H1 (cell line): ENCODE results near the gene DAZL. TPM values are rescaled to one million over a fixed set of nuclear protein-coding genes. Genes with fewer than 3 reads are reported as not detected.

Experiments used
- CTCF ChIA-PET: fragments of 300-600 bp; sonication (Branson Sonifier 250); formaldehyde crosslinking; loops from one replicate; lab custom pipeline; 2021; ENCODE audit not compliant: partially characterized antibody; lab: Charles Lee
- POLR2A ChIA-PET: fragments of 300-600 bp; sonication (Branson Sonifier 250); formaldehyde crosslinking; loops from one replicate; lab custom pipeline; 2021; ENCODE audit warnings: inconsistent platforms; ENCODE audit not compliant: partially characterized antibody; lab: Charles Lee
- DNase-seq, 2 experiments: peaks; one replicate each; pipeline versions ENCODE4 v3.0.0 to v3.0.0-alpha.2; 2010 to 2022; ENCODE audit warnings: low spot score in 2 of 2, low read depth in 1 of 2, mixed read lengths in 1 of 2
- FAIRE-seq: peaks from 2 replicates; lab custom pipeline; 2011; peaks lifted over from hg19 to GRCh38; lab: Jason Lieb, UNC
- H2AFZ ChIP-seq: 2 replicates; pipeline ENCODE4 v1.8.1; 2012; ENCODE audit warnings: low read length, inconsistent platforms
- H2AK5ac ChIP-seq: 2 replicates; pipeline ENCODE4 v1.6.1; 2013; ENCODE audit warnings: low read depth, low read length
- H2BK120ac ChIP-seq: replicated peaks from 2 replicates; pipeline ENCODE3; 2013; ENCODE audit warnings: low read depth, low read length, inconsistent platforms
- H2BK12ac ChIP-seq: 2 replicates; pipeline ENCODE4 v1.6.1; 2013; ENCODE audit warnings: low read depth, low read length
- H2BK15ac ChIP-seq: 2 replicates; pipeline ENCODE4 v1.6.1; 2013; ENCODE audit warnings: low read length
- H2BK20ac ChIP-seq: 2 replicates; pipeline ENCODE4 v1.6.1; 2013; ENCODE audit warnings: low read length
- H2BK5ac ChIP-seq: 2 replicates; pipeline ENCODE4 v1.6.1; 2013; ENCODE audit warnings: low read depth, low read length
- H3K14ac ChIP-seq: 2 replicates; pipeline ENCODE4 v1.6.1; 2013; ENCODE audit warnings: inconsistent platforms; ENCODE audit not compliant: insufficient read length
- H3K18ac ChIP-seq: 2 replicates; pipeline ENCODE4 v1.6.1; 2013; ENCODE audit warnings: low read length; ENCODE audit errors: extremely low read depth
- H3K23ac ChIP-seq: 2 replicates; pipeline ENCODE4 v1.6.1; 2013; ENCODE audit warnings: inconsistent platforms; ENCODE audit not compliant: insufficient read length
- H3K23me2 ChIP-seq: 2 replicates; pipeline ENCODE4 v1.6.1; 2013; ENCODE audit warnings: low read depth, low read length
- H3K27ac ChIP-seq: 2 replicates; pipeline ENCODE4 v1.6.1; 2011; ENCODE audit warnings: low read depth, low read length, inconsistent platforms
- H3K27me3 ChIP-seq, 4 experiments: replicated peaks in 1 of 4; 1 replicate in 1 of 4; 2 replicates in 3 of 4; pipeline versions ENCODE4 v1.6.1 to v1.8.1; 2011 to 2013; ENCODE audit warnings: low read length in 3 of 4, mild to moderate bottlenecking in 3 of 4, inconsistent platforms in 2 of 4, mixed read lengths in 2 of 4, moderate library complexity in 1 of 4; ENCODE audit not compliant: control insufficient read depth in 3 of 4, insufficient read depth in 3 of 4; ENCODE audit errors: extremely low read depth in 1 of 4
- H3K36me3 ChIP-seq, 4 experiments: 2 replicates each; pipeline versions ENCODE4 v1.6.1 to v1.8.1; 2011 to 2013; ENCODE audit warnings: mild to moderate bottlenecking in 4 of 4, low read length in 3 of 4, moderate library complexity in 2 of 4, control low read depth in 1 of 4, inconsistent platforms in 1 of 4; ENCODE audit not compliant: insufficient read depth in 4 of 4, control insufficient read depth in 2 of 4
- H3K4ac ChIP-seq: replicated peaks from 2 replicates; pipeline ENCODE3; 2013; ENCODE audit warnings: low read length, low read depth, mixed read lengths, inconsistent platforms; ENCODE audit not compliant: insufficient read length
- H3K4me1 ChIP-seq, 4 experiments: replicated peaks in 1 of 4; 1 replicate in 1 of 4; 2 replicates in 3 of 4; pipeline versions ENCODE4 v1.6.1 to v1.8.1; 2011 to 2013; ENCODE audit warnings: low read length in 3 of 4, inconsistent platforms in 2 of 4, mixed read lengths in 1 of 4; ENCODE audit not compliant: insufficient read depth in 4 of 4, control insufficient read depth in 3 of 4
- H3K4me2 ChIP-seq, 2 experiments: 2 replicates each; pipeline versions ENCODE4 v1.6.1 to v1.8.1; 2011 to 2013; ENCODE audit warnings: low read depth in 2 of 2, low read length in 2 of 2, control low read depth in 1 of 2, inconsistent platforms in 1 of 2, mild to moderate bottlenecking in 1 of 2; ENCODE audit not compliant: insufficient read depth in 1 of 2
- H3K4me3 ChIP-seq, 4 experiments: fragments of 200-600, 300-600 bp in 1 of 4; sonication (generic), shearing (Covaris generic), sonication (Bioruptor Twin) in 1 of 4; 2 replicates each; pipeline versions ENCODE4 v1.5.1 to v1.8.1; 2011 to 2016; ENCODE audit warnings: low read length in 4 of 4, low read depth in 3 of 4, control low read depth in 2 of 4, inconsistent platforms in 2 of 4, mild to moderate bottlenecking in 2 of 4, mixed read lengths in 1 of 4, moderate library complexity in 1 of 4; ENCODE audit not compliant: insufficient read depth in 2 of 4; ENCODE audit errors: extremely low read depth in 1 of 4
- H3K56ac ChIP-seq: replicated peaks from 2 replicates; pipeline ENCODE3; 2013; ENCODE audit warnings: low read depth, mild to moderate bottlenecking, mixed read lengths, low read length, inconsistent platforms; ENCODE audit not compliant: insufficient read length
- H3K79me1 ChIP-seq: 2 replicates; pipeline ENCODE4 v1.6.1; 2013; ENCODE audit warnings: low read depth, low read length, control low read depth
- H3K79me2 ChIP-seq, 2 experiments: 2 replicates each; pipeline versions ENCODE4 v1.6.1 to v1.8.1; 2012 to 2013; ENCODE audit warnings: low read length in 2 of 2, mild to moderate bottlenecking in 2 of 2, inconsistent platforms in 1 of 2; ENCODE audit not compliant: insufficient read depth in 2 of 2, control insufficient read depth in 1 of 2
- H3K9ac ChIP-seq, 4 experiments: replicated peaks in 1 of 4; 1 replicate in 1 of 4; 2 replicates in 3 of 4; pipeline versions ENCODE4 v1.6.1 to v1.8.1; 2011 to 2013; ENCODE audit warnings: low read depth in 3 of 4, low read length in 3 of 4, control low read depth in 2 of 4, mild to moderate bottlenecking in 2 of 4, moderate library complexity in 2 of 4, inconsistent platforms in 1 of 4; ENCODE audit errors: extremely low read depth in 1 of 4
- H3K9me3 ChIP-seq, 2 experiments: 2 replicates each; pipeline versions ENCODE4 v1.6.1 to v1.8.1; 2012 to 2013; ENCODE audit warnings: mild to moderate bottlenecking in 2 of 2, moderate library complexity in 2 of 2, control low read depth in 1 of 2, inconsistent platforms in 1 of 2, low read depth in 1 of 2, low read length in 1 of 2, mixed read lengths in 1 of 2; ENCODE audit not compliant: insufficient read depth in 2 of 2
- H4K20me1 ChIP-seq, 2 experiments: replicated peaks in 1 of 2; 2 replicates each; pipeline versions ENCODE3 to v1.8.1; 2011 to 2013; ENCODE audit warnings: inconsistent platforms in 2 of 2, low read length in 2 of 2, mild to moderate bottlenecking in 1 of 2; ENCODE audit not compliant: insufficient read depth in 2 of 2, control insufficient read depth in 1 of 2
- H4K5ac ChIP-seq: 2 replicates; pipeline ENCODE4 v1.6.1; 2013; ENCODE audit warnings: low read length, low read depth, mixed read lengths, inconsistent platforms; ENCODE audit not compliant: insufficient read length
- H4K8ac ChIP-seq: 2 replicates; pipeline ENCODE4 v1.8.0; 2013; ENCODE audit warnings: mild to moderate bottlenecking, moderate library complexity, low read length, inconsistent platforms; ENCODE audit not compliant: insufficient read depth; ENCODE audit errors: extremely low read depth
- H4K91ac ChIP-seq: replicated peaks from 2 replicates; pipeline ENCODE3; 2013; ENCODE audit warnings: low read length, mixed read lengths, inconsistent platforms; ENCODE audit not compliant: insufficient read length
- RAD21 ChIP-seq, 2 experiments: IDR thresholded peaks in 1 of 2; conservative IDR thresholded peaks in 1 of 2; 2 replicates each; pipeline ENCODE4 v1.6.1; 2011; ENCODE audit warnings: low read depth in 2 of 2, low read length in 2 of 2, improper control_type of control experiment in 1 of 2, inconsistent platforms in 1 of 2, mild to moderate bottlenecking in 1 of 2, moderate library complexity in 1 of 2
- polyA plus RNA-seq, 7 experiments: library from polyadenylated mRNA; depleted of rRNA in 3 of 7; stranded (reverse) in 5 of 7; unstranded in 2 of 7; fragments of >200 nt in 5 of 7; fragments of 200-250 nt in 2 of 7; gene quantifications; 1 replicate in 5 of 7; 2 replicates in 1 of 7; 4 replicates in 1 of 7; pipeline versions ENCODE4 v1.2.1 to v1.2.3, GENCODE V29; 2011 to 2013; ENCODE audit warnings: missing spikeins in 2 of 7, mixed read lengths in 2 of 7
- total RNA-seq: library from RNA; stranded (reverse); fragmentation: NEBNext Ultra II Directional; extraction: Animal tissue kit (Norgen Biotek cat#: 25700); gene quantifications from 2 replicates; pipeline ENCODE4 v1.2.1, GENCODE V29; 2021

The DAZL gene
- total and polyA plus RNA-seq, 2 of the 8 experiments (the other 6 are each of a cell fraction or from before 2014, with no cell fraction given): 3.4 to 5.9 TPM

DNA sequence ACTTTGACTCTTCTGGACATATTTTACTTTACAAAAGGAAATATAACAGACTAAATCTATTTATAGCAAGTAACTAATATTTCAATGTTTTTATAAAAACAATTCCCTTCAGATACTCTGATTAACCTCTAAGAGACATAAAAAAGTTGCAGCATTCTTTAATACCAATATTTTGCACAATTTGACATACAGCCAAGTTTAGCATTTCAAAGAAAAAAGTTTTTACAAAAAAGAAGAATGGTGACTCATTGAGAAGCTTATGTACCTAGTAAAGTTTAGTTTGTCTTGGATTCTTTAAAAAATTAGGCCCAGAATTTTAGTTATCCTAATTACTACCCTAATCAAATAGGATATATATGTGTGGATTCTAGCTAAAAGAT is 17.6 kb downstream of the DAZL start:
- no peaks in the 10 kb centered on the region for H3K9me3 ChIP-seq
- no peak overlapping the region for H3K4me2 ChIP-seq
- POLR2A ChIA-PET: no interaction called here
- H3K79me1 ChIP-seq: no peaks in the 10 kb centered on the region
- no peak overlapping the region for H3K23ac ChIP-seq
- DNase-seq (no peak), FAIRE-seq (no peak)
- no peak overlapping the region for H2AK5ac ChIP-seq
- H4K5ac ChIP-seq: no peak overlapping the region
- H4K20me1 ChIP-seq: no peaks in the 10 kb centered on the region
- no peak overlapping the region for H2BK20ac ChIP-seq
- H3K18ac ChIP-seq: no peak overlapping the region
- CTCF ChIA-PET: interaction anchor here (0.7 to 2.2 kb wide), 5 partner anchors 9 to 713 kb away, joined by 3 to 5 read pairs (median 4); no protein-coding TSS in a partner anchor
- H3K27ac ChIP-seq: no peak overlapping the region
- H3K4me1 ChIP-seq: no peaks in the 10 kb centered on the region; a peak in 1 of 7 replicates
- H2AFZ ChIP-seq: no peak overlapping the region
- H3K56ac ChIP-seq: no peak overlapping the region
- H2BK120ac ChIP-seq: no peak overlapping the region
- no peak overlapping the region for H4K8ac ChIP-seq
- no peak overlapping the region for H2BK15ac ChIP-seq
- H3K14ac ChIP-seq: no peak overlapping the region
- no peak overlapping the region for H2BK12ac ChIP-seq
- no peak overlapping the region for H2BK5ac ChIP-seq
- no peaks in the 10 kb centered on the region for H3K79me2 ChIP-seq
- no peaks in the 10 kb centered on the region for H3K23me2 ChIP-seq
- H4K91ac ChIP-seq: no peak overlapping the region
- H3K9ac ChIP-seq: no peak overlapping the region
- no peaks in the 10 kb centered on the region for H3K27me3 ChIP-seq
- no peak overlapping the region for H3K4ac ChIP-seq
- H3K4me3 ChIP-seq: no peak overlapping the region
- H3K36me3 ChIP-seq: no peaks in the 10 kb centered on the region
- TF ChIP-seq RAD21 (IDR thresholded peaks at IDR 0.05 in 1 of 2, conservative IDR thresholded peaks at IDR 0.05 in 1 of 2; ENCODE audit: low read depth in 2 of 2, low read length in 2 of 2): no peak
